Anterior cingulate cortex (tissue), 58 donors: Measurements from ENCODE around the gene OSBPL3.

ENCODE experiments used
- DNase-seq, 58 donors: peaks; one replicate each; lab custom pipeline; 2025; lab: John Stamatoyannopoulos, UW

The OSBPL3 gene

GRCh38 chr7:24778543-24779282 lies 201.3 kb downstream of the OSBPL3 start:
- DNase-seq = peak in 13 of 58 donors; percentile 3 to 44 (median 13)

GRCh38 chr7:24777806-24778205 lies 202.2 kb downstream of the OSBPL3 start:
- DNase-seq = no peak

DNA sequence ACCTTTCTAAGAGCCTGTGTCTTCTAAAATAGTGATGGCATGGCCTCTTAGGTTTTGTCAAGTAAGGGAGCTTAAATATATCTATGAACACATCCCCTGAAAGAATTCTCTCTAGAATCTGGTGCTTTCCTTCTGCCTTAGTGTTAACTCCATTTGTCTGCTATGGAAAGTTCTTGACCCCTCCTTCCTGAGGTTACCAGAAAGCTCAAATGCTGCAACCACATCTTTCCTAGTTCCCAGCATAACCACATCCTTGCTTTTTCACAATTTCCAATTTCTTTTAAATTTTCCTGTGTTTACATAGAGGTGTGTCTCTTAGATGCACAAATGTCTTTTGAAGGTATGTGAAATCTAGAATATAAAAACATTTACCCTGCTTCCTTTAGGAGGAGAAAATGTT lies 206.3 kb downstream of the OSBPL3 start:
- DNase-seq = no peak

- DNase-seq = no peak
These were observed 210.1 kb downstream of the OSBPL3 start for GRCh38 chr7:24769851-24770250.

DNA sequence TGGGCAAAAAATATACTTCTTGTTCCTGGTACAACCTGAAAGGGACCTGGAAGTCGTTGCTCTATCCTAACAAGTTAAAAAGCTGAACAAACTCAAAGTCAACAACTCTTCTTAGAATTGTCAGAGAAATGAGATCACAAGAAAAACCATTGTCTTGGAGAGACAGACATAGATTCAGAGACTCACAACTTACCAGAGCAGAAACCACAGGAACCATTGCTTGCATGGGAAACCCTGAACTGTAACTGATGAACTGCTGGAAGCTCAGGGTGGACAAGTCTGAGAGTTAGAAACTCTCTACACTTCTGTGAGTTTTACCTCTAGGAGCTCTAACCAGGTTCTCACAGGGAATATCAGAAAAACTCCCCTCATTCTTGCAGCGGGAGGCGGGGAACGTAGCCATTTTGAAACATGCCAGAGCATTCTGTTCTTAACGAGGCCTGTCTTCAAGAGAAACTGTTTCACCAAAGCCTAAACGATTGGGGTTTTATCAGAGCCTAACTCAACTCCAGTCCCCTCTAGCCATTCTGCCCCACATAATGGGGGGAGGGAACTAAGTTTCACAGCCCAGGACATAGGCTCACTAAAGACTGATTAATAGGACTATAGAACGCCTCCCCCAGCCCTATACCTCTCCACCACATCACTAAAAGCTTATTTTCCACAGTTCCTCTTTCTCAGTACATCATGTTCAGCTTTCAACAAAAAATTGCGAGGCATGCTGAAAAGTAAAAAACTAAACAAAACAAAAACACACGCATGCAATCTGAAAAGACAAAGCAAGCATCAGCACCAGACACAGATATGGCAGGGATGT lies 210.8 kb downstream of the OSBPL3 start:
- no peak for DNase-seq

- DNase-seq = no peak
These were observed 212.0 kb downstream of the OSBPL3 start for GRCh38 chr7:24767878-24768569.

DNA sequence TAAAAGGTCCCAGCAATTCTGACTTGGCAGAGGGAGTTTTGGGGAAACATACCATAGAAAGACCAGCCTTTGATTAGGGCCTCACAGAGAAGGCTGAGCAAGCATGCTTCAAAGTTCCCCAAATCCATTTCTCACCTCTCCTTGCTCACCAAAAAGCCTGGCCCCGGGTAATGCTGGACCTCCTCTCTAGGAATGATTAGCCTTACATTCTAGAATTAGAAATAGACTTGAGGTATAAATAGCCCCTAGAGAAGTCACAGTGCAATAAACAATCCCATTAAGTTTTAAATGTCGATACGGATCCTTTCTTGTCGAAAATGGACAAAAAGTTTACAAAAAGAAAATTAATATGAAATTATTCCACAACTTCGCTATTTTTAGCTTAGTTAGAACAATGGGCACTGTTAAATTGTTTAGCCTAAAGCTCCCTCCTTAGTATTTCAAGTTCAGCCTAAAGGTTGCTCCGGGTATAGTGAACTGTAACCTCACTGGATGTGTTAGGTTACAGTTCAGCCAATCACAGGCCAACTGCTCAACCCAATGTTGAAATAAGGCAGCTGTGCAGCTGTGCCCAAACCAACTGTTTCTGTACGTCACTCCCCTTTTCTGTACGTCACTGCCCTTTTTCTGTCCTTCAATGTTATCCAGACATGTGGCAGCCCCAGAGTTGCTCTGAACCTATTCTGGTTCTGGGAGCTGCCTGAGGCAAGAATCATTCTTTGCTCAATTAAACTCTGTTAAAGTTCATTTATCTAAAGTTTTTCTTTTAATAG lies 214.8 kb downstream of the OSBPL3 start:
- no peak for DNase-seq

- no peak for DNase-seq
These were observed 216.0 kb downstream of the OSBPL3 start for GRCh38 chr7:24764011-24764410.

- no peak for DNase-seq
These were observed 216.6 kb downstream of the OSBPL3 start for GRCh38 chr7:24763303-24763901.

DNA sequence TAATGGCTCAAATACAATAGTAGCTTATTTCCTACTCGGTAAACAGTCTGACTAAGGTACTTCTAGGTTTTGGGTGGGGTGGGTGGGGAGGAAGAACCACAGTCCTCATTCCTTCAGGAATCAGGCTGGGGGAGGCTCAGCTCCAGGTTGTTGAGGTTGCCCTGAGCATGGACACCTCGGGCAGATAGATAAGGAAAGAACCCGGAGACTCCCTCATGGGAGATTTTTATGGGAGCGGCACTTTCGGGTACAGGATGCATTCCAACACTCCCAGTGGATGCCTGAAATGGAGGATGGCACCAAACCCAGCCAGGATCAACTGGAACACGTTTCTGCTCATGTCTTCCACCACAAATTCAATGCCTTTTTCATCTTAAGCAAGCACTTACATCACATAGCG lies 217.2 kb downstream of the OSBPL3 start:
- no peak for DNase-seq

DNA sequence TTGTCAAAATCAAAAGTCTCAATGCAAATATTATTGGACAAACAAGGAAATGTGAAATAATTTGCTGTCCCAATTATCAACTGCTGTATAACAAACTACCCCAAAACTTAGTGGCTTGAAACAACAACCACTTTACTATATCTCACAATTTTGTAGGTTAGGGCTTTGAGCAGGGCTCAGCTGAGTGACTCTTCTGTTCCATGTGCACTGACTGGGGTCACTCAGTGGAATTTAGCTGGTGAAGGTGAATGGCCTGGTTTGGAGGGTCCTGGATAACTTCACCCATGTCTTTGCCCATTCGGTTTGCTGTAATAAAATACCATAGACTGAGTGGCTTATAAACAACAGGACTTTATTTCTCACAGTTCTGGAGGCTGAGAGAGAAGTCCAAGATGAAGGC lies 219.0 kb downstream of the OSBPL3 start:
- no peak for DNase-seq

- DNase-seq = peak in 46 of 58 donors; percentile 1 to 82 (median 66)
These were observed 222.4 kb downstream of the OSBPL3 start, which contains the start of gene GSDME for GRCh38 chr7:24757353-24758275. GSDME (minus strand) TSS chr7:24757464; CDS start chr7:24749774, 7,690 bp downstream.

DNA sequence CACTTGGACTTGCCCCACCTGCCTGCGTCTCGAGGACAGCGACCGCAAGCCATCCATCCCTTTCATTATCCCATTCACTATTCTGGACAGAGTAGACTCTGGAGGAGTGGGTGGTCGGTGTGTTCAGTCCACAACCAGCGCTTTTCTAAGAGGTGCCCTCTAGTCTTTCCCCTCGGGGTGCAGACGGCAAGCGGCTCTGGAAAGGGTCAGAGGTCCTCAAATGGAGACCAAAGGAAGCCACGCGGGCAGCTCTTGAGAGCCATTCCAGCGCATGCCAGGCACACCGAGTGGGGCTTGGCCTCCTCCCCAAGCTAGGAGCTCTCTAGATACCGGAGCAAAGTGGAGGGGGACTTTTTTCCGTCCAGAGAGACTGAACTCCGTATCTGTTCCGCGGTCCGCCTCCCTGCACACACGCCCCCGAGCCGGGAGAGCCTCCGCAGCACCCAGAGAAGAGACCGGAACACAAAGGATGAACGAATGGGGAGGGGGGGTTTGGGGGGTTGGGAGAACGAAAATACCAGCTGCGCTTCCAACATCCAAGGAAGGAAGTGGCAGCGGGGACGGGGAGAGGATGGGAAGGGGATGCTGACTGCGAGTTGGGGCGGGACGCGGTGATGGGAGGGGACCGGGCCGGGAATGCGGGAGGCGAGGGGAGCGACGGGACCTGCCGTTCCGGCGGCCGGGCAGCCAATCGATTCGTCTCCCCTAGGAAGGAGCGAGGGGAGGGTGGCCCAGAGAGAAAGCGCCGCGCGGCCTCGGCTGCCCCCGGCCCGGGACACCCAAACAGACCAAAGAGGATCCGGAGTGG lies 223.2 kb downstream of the OSBPL3 start:
- DNase-seq = peak in 46 of 58 donors; percentile 22 to 82 (median 66)

DNA sequence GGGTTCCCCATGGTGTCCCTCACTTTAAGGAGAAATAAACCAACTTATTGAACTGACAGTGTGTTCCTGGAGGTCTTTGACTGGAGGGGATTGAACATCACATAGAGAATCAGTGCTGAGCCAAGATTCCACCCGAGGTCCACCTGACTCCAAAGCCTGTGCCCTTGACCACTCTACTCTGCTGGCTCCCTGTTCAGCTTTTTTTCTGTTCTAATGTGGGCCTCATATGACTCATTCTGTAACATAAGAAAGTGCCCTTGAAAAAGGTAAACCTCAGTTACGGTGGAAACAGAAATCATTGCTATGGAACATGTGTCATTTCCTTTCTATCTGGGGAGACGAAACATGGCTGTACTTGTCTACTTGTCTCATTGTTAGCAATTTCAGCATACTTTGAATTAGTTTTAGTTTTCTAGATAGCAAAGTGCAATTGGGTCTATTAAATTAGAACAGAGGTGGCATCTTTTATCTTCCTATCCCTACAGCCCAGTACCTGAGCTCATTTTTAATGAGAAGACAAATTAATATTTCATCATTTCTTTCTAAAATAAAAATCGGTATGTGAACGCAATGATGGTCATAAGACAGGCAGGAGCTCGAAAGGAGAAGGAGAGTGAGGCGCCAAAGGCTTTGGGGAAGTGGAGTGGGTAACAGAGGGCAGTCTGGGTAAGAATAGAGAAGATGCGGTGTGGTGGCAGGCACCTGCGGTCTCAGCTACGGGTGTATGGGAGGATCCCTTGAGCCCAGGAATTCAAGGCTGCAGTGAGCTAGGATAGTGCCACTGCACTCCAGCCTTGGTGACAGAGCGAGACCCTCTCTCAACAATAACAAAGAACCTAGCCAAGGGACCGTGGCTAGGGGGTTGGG lies 224.2 kb downstream of the OSBPL3 start:
- DNase-seq = peak in 5 of 58 donors; percentile 7 to 14 (median 12)

GRCh38 chr7:24754906-24755506 lies 225.0 kb downstream of the OSBPL3 start:
- no peak for DNase-seq

- no peak for DNase-seq
These were observed 227.7 kb downstream of the OSBPL3 start for GRCh38 chr7:24752073-24752800.
